ENCODE measurements around the gene BMP7.

- TF ChIP-seq CTCF (IDR thresholded peaks at IDR 0.05) (no peak), POLR2A (IDR thresholded peaks at IDR 0.05) (no peak)
Observed at GRCh38 chr20:57129303-57129702, 137.1 kb downstream of the BMP7 start.

Measured in uterus (tissue), 2 donors.